Cardiac fibroblast (primary cell): ENCODE results near the gene MTFMT.
A peak's percentile ranks its signal among the peaks of the same experiment; 100 is the strongest.
"Not testable (repeated sequence)": the region's sequence is repeated elsewhere in the genome, so short reads cannot be mapped to it uniquely, and the experiment has no call there.

Experiments used
- DNase-seq, 2 donors: peaks; one replicate each; pipeline versions ENCODE4 v3.0.0 to v3.0.0-alpha.2; 2010; ENCODE audit warnings: low read depth in 2 of 2
- H3K4me3 ChIP-seq, 2 donors: replicated peaks in 1 of 2; 1 replicate in 1 of 2; 2 replicates in 1 of 2; pipeline ENCODE4 v1.5.1; 2011; ENCODE audit warnings: low read depth in 2 of 2, low read length in 2 of 2, mild to moderate bottlenecking in 2 of 2, moderate library complexity in 1 of 2
- TF ChIP-seq, protein P1 (sequence below): IDR thresholded peaks from one replicate; pipeline ENCODE4 v1.5.1; 2011; ENCODE audit warnings: low read depth, mild to moderate bottlenecking, low read length, inconsistent platforms

The MTFMT gene

DNA sequence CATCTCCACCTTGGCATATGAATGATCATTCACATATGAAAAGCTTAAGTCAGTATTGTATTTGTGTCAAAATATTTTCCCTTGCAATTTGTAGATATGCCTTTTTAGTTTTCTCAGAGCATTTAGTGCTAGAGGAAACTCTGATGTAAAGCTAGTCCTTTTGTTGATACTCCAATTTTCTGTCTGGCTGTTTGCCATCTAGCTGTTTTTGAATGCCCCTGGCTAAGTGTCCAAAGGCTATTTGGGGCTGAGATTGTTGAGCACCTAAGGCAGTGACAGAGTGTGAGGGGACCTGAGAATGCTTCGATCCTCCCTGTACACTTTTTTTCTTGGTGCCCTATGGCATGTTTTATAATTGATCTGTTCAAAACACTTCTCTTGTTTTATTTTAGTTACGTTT lies 18.8 kb upstream of the MTFMT start:
- DNase-seq: no peak
- TF ChIP-seq, protein P1, sequence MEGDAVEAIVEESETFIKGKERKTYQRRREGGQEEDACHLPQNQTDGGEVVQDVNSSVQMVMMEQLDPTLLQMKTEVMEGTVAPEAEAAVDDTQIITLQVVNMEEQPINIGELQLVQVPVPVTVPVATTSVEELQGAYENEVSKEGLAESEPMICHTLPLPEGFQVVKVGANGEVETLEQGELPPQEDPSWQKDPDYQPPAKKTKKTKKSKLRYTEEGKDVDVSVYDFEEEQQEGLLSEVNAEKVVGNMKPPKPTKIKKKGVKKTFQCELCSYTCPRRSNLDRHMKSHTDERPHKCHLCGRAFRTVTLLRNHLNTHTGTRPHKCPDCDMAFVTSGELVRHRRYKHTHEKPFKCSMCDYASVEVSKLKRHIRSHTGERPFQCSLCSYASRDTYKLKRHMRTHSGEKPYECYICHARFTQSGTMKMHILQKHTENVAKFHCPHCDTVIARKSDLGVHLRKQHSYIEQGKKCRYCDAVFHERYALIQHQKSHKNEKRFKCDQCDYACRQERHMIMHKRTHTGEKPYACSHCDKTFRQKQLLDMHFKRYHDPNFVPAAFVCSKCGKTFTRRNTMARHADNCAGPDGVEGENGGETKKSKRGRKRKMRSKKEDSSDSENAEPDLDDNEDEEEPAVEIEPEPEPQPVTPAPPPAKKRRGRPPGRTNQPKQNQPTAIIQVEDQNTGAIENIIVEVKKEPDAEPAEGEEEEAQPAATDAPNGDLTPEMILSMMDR: no peak
- H3K4me3 ChIP-seq: no peak overlapping the region

DNA sequence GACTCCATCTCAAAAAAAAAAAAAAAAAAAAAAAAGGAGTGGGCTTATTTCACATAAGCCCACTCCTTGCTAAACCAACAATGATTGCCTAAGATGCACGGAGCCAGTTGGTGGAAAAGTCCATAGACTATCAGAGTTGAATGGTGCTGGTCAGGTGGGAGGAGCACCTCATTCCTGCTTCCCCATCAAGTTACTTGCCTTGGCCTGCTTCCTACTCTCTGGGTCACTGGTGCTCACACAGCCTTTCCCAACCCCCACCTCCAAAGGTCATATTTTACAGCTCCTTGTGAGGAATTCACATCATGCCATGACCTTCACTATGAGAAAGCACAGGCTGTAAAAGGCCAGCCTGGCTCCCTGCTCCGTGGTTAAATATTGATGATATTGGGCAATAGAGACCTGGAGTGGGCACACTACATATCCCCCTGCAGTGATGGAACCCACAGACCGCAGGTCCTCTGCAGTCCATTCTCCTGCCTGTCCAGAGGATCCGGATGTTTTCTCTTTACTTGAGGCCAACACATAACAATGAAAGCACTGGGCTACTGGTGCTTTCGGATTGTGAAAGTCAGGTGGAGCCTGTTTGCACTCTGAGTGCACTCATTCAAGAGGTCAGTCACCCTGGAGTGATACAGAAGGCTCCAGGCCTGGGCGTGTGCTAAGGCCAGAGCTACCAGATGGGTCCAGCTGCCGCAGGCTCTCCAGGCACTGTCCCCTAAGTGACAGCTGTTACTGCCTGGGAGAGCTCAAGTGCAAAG lies 15.5 kb upstream of the MTFMT start, which contains the start of gene SLC51B:
Gene SLC51B (plus strand): TSS at position 664 of the 758 bp plus-strand sequence. CDS start 4,618 bp downstream, outside the sequence.
- TF ChIP-seq, protein P1: no peak
- H3K4me3 ChIP-seq: no peak within 1 kb of the TSS
- DNase-seq: peak in 1 of 2 donors; percentile 54

DNA sequence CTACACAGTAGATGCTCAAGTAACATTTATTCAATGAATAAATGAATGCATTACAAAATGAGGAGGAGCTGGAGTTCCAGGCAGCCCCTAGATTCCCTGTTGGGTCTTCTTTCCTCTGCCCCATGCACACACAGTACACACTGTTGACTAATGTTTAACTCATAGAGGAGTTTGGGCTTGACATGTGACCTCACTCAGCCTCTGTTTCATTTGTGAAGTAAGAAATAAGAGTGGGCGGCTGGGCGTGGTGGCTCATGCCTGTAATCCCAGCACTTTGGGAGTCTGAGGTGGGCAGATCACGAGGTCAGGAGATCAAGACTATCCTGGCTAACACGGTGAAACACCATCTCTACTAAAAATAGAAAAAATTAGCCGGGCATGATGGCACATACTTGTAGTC lies 14.8 kb upstream of the MTFMT start:
- not testable (repeated sequence) for H3K4me3 ChIP-seq
- DNase-seq: peak; percentile 37 to 80

DNA sequence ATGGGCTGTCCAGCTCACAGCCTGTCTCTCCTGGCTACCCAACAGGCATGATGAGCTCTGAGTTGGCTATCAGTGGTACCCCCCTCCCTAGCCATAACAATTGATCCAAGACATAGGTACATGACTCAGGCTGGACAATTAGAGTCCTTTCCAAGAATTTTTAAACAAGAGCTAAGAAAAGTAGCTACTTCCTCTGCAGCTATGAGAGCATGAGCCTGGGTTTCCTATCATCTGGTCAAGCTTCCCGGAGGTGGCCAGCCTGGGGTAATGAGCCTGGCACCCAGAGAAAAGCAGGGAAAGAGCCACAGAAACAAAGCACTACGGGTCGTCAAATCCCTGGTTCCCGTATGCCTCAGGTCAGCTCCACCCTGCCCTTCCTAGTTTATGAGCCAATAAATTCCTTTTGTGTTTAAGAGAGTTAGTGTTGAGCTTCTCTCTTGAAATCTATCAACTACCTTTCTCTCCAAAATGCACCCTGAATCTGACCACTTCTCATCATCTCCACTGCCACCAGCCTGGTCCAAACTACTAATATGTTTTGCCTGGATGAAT lies 13.4 kb upstream of the MTFMT start:
- H3K4me3 ChIP-seq: no peak overlapping the region
- TF ChIP-seq, protein P1: no peak
- no peak for DNase-seq

DNA sequence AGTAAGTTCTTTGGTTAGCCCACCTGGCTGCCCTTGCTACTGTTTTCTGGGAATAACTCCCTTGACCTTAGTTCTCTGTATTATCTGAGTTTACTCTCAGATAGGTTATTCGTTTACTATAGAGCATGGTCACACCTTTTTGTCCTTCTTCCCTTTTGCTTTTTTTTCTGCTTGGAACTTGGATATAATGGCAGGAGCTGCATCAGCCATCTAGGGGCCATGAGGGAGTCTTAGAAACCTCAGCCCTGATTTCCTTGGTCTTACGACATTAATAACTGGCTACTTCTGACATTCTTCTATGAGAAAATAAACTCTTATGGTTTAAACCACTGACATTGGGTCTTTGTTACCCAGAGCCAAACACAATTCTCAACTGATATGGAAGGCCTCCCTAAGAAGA lies 12.3 kb upstream of the MTFMT start:
- no peak overlapping the region for H3K4me3 ChIP-seq

DNA sequence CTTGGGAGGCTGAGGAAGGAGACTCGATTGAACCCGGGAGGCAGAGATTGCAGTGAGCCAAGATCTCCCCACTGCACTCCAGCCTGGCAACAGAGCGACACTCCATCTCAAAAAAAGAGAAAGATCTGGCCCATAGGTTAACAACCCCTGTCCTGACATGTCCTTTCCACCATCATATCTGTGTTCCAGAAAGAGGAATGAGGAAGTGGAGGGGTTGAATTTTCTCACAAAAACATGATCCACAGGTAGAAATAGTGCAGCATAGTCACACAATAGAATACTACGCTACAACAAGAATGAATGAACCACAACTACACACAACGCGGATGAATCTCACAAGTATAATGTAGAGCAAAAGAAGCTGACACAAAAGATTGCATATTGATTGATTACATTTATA lies 11.0 kb upstream of the MTFMT start:
- no peak for DNase-seq
- TF ChIP-seq, protein P1: no peak
- H3K4me3 ChIP-seq: no peak overlapping the region

More for the DNA sequence above, 12.3 kb upstream of the MTFMT start:
- no peak for DNase-seq
- TF ChIP-seq, protein P1: no peak

DNA sequence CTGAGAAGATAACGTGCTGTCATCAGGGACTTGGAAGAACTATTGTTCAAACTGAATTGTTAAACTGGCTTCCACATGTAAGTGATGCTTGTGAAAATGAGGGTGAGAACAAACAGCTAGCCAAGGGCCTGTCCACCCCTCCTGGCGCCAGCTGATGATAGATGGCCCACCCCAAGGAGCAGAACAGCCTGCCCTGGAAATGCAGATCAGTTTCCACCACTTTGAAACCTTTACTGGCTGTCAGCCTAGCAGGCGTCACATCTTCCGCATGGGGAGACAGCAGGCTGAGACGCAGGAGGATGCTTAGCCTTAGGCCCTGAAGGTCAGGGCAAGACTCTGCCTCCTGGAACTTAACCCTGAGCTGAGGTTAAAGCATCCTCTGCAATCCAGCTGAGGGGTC lies 9.4 kb upstream of the MTFMT start:
- TF ChIP-seq, protein P1: no peak
- no peak for DNase-seq
- H3K4me3 ChIP-seq: no peak overlapping the region
